Stimulated activated CD4-positive, alpha-beta T cell treated with anti-CD3 and anti-CD28 coated beads, Interleukin-1b, Interleukin-23, amount 100 ng/mL, for 1 hour (primary cell): Measurements from ENCODE around the gene HSBP1.

Source experiments
- DNase-seq, 2 donors: peaks; one replicate each; pipeline ENCODE4 v3.0.0-alpha.2; 2020; ENCODE audit warnings: low read depth in 2 of 2

HSBP1 gene

DNA sequence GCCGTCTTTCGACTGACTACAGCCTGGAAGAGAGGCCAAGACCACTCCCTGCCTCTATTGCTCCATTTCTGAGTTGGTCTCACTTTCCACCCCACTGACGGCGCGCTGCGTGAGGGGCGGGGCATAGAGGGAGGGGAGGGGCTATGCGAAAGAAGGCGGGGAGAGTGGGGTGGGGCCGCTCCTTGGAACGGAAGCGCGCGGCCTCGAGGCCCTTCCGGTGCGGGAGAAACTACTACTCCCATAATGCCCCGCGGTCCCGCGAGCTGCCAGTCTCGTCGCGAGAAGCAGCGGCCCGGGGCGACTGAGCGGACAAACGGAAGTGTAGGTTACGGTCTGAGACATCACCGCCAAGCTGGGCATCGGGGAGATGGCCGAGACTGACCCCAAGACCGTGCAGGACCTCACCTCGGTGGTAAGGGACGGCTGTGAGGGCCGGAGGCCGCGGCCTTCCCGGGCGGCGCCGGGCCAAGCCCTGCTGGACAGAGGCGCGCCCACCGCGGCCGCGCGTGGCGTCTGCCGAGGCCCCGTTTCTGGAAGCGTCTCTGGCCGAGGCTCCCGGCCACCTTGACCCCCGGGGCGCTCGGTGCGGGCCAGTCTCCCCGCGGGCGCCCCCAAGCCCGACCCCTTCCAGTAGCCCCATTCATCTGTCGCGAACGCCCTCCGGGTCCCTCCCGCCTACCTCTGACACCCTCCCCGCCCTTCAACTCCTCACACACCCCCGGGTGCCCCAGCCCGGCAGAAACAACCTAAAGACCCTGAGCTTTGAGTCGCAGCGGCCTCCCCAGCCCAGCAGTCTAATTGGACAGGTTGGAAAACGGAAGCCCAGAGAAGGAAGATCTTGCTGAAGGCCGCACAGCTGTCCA is at the start of gene HSBP1:
Gene HSBP1, plus strand, starts transcription at position 269 of the 863 bp plus-strand sequence. Its CDS starts 99 bp downstream, at position 368.
- peak; percentile 79 to 93 for DNase-seq

DNA sequence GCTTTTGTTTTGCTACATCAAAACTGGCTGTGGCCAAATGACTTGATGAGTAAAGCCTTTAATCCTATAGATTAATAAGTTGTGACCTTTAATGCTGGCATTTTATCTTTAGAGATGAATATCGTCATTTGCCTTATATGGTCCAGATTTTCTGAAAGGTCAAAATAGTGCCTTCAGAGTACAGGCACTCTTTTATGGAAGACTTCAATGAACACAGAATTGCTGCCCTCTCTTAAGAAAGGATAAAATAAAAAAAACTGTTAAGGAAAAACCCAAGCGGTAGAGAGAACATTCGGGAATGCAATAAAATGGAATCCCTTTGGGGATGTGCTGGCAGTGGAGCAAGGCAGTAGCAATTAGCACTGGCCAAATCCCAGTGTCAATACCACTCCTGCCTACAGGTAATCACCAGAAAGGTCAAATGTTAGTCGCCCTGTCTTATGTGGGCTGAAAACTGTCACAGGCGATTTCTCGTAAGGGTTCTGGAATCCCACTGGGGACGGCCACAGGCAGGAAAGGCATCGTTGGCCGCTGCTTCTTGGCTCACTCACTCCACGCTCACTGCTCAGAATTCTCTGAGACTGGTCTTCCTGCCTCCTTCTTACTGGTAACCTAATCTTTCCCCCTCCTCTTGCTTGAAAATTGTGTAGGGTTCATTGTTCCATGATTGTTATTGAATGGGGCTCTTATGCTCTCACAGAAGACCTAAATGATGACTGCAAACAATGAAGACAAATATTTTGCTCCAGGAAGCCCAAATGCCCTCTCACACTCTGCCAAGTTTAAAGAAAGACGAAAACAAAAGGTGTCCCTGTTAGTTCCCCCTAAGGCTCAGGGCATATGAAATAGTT is 45.4 kb upstream of the HSBP1 start:
- DNase-seq, result no peak

DNA sequence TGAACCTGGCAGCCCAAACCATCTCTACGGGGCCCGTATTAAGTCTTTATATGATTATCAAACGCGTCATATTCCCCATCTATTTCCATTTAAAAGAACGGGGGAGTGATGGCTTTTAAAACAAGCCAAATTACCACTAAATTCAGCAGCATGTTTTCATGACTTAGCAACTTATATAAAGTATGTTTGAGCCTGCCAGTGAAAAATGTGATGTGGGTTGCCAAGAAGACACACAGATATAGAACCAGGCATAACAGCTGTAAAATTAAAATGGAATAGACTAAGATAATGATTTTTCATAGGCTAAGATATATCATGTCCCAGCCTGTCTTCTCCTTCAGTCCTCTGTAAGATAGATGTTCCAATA is 44.8 kb upstream of the HSBP1 start:
- DNase-seq, result no peak

DNA sequence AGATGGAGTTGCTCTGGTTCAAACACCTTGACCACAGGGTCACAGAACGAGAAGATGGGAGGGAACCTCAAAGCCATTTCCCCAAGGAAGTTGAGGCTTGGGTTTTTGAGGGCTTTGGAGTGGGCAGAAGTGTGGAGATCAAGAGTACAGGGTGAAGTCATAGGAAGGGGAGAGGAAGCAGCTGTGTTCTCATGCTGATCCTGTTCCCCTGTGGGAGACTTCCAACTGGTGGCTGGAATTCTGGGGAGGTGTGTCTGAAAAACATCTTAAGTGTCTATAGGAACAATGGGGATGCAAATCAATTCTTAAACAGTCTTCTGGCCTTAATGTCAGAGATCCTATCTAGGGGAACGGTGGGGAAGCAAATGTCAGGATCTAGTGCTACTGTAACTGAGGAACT is 38.8 kb upstream of the HSBP1 start:
- DNase-seq, result no peak

DNA sequence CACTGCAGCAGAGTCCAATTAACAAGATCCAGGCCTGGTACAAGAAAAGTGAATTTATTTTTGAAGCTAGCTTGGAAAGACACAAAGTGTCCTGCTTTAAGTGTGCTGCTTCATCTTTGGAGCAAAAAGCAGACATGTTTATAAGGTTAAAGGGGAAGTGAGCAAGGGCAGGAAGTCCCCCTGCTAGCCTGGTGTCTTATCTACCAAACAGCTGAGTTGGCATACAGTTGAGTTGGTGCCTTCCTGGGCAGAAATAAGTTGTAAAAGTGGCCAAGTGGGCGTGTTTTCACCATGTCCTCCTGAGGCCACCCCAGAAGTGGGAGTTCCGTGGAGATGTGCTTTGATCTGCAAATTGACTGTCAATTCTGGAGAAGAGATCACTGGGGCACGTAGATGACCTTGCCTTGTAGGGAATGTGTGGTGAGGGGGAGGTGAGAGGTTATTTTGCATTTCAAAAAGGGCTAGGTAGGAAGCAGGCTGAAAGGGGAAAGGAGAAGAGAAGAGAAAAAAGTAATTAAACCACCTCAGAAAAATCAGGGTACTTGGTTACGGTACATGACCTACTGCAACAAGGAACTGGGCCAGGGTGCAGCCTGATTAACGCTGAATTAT is 38.3 kb upstream of the HSBP1 start:
- DNase-seq, result no peak

DNA sequence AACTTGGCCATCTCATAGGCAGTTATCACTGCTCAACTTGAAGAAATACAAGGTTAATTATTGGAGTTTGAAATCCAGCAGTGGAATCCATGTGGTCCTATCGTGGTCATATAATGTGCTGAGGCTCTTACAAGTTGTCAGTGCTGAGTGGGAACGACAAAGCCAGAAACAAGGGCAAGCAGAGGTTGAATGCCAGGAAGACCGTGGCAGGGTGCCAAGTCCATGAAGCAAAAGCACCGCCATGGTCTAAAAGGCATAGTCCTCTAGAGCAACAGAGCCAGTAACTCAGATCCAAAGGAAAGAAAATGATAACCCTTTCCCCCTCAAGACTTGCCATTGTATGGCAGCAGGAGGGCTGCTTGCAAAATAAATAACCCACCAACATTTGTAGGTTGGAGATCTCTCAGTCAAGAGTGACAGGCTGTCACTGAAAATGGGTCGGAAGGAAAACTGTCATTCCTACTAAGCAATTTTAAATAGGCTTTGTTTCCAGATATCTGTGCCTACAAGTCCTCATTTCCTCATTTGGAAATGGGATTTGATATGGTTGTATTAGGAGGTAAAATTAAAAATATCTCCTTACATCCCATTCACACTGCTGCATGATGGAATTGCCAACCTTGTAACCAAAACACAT is 36.4 kb upstream of the HSBP1 start:
- no peak for DNase-seq

DNA sequence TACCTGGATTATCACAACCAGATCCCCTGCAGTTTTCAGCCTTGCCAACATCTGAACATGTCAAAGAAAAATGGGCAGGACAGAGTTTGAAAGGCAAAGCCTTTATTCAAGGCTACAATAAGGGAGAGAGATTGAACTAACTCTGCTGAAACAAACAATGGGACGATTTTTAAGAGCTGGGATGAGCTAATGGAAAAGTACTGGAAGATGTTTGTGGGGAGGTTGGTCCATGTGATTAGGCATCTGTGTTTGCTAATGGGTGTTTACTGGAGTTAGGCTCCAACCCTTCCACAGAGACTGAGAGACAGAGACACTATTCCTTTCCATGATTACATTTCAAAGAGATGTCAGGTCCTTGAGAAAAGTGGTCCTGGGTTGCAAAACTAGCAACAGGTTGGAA is 35.0 kb upstream of the HSBP1 start:
- DNase-seq, result no peak

DNA sequence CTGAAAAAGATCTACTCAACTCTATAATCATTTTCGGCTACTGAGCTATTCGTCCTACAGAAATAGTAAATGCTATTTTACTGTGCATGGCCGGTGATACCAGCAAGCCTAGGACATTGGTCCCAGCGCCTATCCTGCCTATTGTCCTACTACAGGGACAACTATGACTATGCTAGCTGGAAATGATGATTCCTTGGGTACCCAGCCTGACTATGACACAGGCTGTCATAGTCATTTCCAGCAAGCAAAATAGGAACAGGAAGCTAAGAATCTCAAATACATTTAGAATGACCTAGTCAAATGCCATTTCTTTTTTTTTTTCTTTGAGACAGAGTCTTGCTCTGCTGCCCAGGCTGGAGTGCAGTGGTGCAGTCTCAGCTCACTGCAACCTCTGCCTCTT is 33.7 kb upstream of the HSBP1 start:
- DNase-seq, result no peak

DNA sequence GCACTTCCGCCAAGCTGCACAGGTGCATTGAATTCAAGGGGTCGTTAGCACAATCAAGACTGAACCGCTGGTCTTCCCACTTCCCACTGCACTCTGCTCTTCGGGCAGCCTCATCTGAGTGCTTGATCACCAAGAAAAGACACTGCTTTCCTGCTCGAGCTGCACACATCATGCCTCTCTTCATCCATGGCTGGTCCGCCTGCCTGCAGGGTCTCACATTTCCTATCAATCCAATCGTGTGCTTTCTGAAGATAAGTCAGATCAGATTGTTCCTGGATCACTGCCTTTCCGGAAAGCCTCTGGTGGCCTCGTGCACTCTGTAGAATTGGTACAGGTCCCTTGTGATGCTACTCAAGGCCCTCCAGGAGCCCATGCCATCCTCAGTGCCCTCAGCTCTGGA is 30.8 kb upstream of the HSBP1 start:
- no peak for DNase-seq

DNA sequence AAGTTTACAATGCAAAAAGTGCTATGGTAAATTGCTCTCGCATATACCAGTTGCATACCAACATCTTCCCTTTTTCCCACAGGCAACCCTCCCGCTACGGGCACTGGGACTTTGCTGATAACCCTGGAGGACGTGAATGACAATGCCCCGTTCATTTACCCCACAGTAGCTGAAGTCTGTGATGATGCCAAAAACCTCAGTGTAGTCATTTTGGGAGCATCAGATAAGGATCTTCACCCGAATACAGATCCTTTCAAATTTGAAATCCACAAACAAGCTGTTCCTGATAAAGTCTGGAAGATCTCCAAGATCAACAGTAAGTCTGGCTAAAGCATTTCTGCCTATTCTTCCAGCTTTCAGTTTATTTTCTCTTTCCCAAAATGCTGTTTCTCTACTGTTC is 27.9 kb upstream of the HSBP1 start:
- DNase-seq, result no peak

DNA sequence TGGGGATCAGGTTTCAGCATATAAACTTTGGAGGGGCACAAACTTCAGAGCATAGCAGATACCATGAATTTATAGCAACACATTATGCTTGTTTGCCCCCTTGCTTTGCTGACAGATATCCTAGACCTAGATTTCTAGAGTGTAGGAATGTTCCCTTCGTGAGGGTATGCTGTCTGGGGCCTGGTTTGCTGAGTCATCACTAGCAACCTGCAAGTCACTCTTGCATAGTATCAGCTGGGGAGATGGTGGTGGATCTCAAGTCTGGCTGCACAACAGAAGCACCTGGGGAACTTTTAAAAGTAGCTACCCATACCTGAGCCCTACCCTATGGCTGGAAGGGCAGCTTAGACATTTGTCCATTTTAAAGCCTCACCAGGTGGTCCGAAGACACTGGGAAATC is 22.3 kb upstream of the HSBP1 start:
- no peak for DNase-seq

DNA sequence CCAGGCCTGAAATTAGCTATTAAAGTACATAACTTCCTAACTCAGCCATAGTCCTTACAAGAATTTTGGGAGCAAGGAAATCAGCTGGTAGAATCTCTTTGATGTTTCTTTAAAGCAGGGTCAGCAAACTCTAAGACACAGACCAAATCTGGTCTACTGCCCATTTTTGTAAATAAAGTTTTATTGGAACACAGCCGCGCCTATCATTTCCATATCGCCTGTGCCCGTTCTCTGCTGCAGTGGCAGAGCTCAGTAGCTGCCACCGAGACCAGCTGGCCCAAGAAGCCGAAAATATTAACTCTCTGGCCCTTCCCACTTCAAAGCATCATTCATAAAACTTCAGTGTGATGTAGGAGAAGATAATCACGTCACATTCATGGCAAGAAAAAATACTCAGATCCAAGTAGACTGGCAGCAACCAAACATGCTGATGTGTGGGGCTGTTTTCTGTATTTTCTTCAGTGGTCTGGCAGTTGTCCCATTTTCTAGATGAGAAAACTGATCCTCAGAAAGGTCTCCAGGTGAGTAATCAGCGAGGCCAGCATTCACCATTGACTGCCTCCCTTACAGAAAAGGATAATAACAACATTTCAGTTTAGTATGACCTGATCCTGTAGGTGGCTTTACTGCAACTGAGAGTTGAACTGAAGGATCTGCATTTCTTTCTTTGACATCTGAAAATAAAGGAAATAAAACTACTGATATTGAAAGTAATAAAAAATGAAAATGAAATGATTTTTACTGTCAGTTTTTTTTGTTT is 18.0 kb upstream of the HSBP1 start:
- DNase-seq, result no peak

DNA sequence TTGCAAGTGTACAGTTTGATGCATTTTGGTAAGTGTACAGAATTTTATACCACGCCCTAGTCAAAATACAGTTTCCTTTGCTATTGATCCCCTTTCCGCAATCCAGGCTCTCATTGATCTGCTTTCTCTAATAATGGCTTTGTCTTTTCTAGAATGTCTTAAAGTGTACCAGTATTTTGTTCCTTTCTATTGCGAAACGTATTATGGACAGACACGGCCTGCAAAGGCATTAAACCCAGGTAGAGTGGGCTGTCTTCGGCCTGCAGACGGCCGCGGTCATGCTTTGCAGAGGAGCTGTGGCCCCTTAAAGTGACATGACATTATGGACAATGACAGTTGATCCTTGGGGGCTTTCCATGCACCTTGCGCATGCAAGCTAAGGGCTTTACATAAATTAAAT is 15.9 kb upstream of the HSBP1 start:
- DNase-seq, result no peak

DNA sequence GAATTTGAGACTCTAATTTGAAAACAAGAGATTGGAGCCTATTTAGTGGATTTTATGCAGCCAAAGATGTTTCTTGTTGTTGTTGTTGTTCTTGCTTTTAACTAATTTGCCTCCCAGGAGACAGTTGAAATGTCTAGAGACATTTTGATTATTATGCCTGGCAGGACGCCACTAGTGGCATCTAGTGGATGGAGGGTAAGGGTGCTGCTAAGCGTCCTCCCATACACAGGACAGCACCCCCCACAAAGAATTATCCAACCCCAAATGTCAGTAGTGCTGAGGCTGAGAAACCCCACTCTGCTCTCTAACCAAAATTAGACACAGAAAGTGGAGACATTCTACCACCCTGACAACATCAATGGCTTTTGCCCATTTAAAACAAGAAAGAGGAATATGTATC is 15.4 kb upstream of the HSBP1 start:
- no peak for DNase-seq

DNA sequence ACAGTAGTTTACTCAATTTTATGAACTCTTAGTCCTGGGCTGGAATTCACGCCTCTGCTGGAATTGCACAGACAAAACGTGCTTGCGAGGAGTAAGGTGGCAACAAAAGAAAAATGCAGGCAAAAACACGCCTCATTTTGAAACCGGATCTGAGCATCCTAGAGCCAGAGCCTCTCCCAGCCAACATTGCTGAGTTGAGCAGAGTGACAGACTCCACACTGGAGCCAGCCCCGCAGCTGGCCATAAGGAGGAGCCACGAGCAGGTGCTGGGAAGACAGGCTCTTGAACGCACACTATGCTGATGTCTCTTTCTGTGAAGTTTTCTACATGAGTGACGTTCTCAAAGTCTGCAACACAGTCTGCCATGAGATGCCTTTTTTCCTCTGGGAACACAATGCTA is 14.6 kb upstream of the HSBP1 start:
- DNase-seq, result no peak

DNA sequence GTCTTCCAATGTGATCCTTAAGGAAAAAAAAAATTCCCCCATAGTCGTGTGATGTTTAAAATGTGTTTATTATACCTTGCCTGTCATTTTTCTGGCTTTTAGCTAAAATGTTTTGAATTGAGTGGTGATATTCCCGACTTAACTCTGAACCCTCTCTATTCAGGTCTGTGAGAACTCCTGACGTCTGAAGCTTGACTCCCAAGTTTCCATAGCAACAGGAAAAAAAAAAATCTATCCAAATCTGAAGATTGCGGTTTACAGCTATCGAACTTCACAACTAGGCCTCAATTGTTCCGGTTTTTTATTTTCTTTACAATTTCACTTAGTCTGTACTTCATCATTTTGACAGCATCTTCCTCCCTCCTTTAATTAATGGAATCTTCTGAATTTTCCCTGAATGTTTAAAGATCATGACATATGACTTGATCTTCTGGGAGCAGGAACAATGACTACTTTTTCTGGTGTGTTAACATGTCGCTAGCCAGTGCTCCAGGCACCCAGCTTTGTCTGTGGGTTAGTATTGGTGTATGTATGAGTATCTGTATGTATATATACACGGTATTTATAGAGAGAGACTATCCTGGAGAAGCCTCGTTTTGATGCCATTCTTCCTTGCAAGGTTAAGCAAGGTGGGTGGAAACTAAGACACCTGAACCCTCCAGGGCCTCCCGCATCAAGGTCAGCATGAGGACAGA is 12.8 kb upstream of the HSBP1 start:
- no peak for DNase-seq

DNA sequence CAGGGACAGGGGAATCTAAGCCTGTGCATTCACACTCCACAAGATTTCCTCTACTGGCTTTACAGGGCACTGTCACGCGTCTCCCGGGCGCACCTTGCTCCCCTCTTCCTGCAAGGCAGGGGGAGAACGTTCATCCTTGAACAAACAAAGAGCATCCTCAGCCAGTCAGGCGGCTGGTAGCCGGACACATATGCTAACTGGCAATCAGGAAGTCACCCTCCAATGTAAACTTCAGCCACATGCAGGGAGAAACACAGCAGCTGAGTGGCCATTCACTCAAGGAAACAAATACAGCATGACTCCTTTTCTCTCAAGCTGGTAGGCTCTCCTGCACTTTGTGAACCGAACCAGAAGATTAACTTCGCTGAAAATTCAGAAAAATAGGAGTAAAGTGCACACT is 10.8 kb upstream of the HSBP1 start:
- DNase-seq, result no peak

DNA sequence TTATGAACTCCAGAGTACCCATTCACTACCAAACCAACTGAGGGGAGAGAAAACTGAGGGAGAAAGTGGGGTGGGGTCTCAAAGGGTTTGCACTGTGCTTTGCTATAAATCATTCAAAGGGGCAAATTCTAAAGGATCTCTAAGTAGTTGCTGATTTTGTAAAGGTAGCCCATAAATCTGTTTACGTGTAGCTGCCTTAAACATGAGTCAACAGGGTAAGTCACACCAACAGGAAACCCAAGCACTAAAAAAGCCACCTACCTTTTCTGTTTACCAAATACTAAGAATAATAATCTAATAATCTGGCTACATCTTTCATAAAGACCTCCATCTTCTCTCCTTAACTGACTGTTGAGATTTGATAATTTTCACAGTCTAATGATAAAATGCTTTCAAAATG is 8.4 kb upstream of the HSBP1 start:
- no peak for DNase-seq

DNA sequence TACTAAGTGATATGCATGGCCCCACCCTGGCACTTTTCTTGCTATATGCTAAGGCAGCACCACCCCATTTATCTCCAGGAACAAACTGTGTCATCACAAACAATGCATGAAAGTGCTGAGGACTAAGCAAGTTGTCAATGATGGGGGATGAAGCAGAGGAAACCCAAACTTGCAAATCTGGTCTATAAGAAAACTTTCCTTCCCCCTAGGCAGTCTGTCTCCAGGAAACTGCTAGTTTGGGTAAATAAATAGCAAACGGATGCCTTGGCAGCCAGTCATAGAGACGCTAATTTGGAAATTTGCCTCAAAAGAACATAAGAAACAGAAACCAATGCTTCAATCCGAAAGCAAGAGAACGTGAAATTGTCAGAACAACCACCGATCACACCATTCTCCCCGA is 5.6 kb upstream of the HSBP1 start:
- no peak for DNase-seq

DNA sequence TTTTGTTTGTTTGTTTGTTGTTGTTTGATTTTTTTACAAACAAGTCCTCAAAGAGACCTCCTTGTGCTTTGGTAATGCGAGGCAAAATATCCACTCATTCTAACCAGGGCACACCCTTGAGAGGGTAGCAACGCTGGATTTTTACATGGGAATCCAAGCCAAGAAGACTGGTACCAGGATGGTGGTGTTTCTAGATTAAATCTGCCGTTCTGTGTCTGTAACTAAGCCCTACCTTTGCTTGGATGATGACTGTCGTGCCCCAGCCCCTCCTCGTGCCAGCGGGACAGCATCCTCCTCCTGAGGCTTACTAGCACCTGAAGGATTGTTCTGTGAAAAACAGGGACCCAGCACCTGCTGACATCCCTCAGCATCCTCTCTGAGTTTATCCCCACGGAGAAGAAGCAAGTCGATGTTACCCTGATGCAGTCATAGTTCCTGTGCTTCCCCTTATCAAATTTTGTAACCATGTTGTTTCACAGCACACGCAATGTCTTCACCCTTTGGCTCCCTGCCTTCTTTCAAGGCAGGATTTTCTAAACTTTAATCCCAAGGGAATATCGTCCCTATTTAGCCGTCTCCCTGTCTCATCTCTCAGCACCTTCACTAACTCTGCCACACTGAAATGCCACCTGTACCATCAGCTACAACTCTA is 5.1 kb upstream of the HSBP1 start:
- no peak for DNase-seq
